WI38 (cell line): ENCODE results near the gene ASB2.

ENCODE experiments used
- H3K4me3 ChIP-seq: 2 replicates; pipeline ENCODE4 v1.5.1; 2011; ENCODE audit warnings: low read depth, mild to moderate bottlenecking, control low read depth, low read length
- CTCF ChIP-seq: IDR thresholded peaks from 2 replicates; pipeline ENCODE4 v1.5.1; 2012; ENCODE audit warnings: low read depth, mild to moderate bottlenecking, control low read depth, low read length

ASB2 gene

GRCh38 chr14:93951635-93952540 lies 24.5 kb downstream of the ASB2 start:
- no peak overlapping the region for H3K4me3 ChIP-seq
- no peak for TF ChIP-seq CTCF

GRCh38 chr14:93950948-93951634 lies 25.3 kb downstream of the ASB2 start:
- no peak for TF ChIP-seq CTCF
- H3K4me3 ChIP-seq: no peak overlapping the region

GRCh38 chr14:93949511-93950075 lies 26.8 kb downstream of the ASB2 start:
- no peak overlapping the region for H3K4me3 ChIP-seq
- TF ChIP-seq CTCF: no peak

- no peak overlapping the region for H3K4me3 ChIP-seq
- TF ChIP-seq CTCF: no peak
Observed at GRCh38 chr14:93947282-93947681, 29.1 kb downstream of the ASB2 start.

GRCh38 chr14:93946541-93947090 lies 29.8 kb downstream of the ASB2 start:
- TF ChIP-seq CTCF: no peak
- no peak overlapping the region for H3K4me3 ChIP-seq

- no peak overlapping the region for H3K4me3 ChIP-seq
- TF ChIP-seq CTCF: no peak
Observed at GRCh38 chr14:93946104-93946503, 30.3 kb downstream of the ASB2 start.

GRCh38 chr14:93945070-93945399 lies 31.3 kb downstream of the ASB2 start:
- no peak overlapping the region for H3K4me3 ChIP-seq
- TF ChIP-seq CTCF: no peak
